ENCODE measurements around the gene NUCB1. TPM values are rescaled to one million over a fixed set of nuclear protein-coding genes. Genes with fewer than 3 reads are reported as not detected.
A peak's percentile ranks its signal among the peaks of the same experiment; 100 is the strongest.
"Not testable (repeated sequence)": the region's sequence is repeated elsewhere in the genome, so short reads cannot be mapped to it uniquely, and the experiment has no call there.

NUCB1 gene
- total RNA-seq, 2 experiments from 2014 or later: 102 to 114 TPM

GRCh38 chr19:48867123-48867745 lies 32.9 kb upstream of the NUCB1 start:
- H3K4me1 Mint-ChIP-seq (ENCODE audit: low read depth): peaks cover 12% of the 10 kb centered on the region
- ChIA-PET CTCF (interaction anchor here (1.0 kb wide), 1 partner anchor 103 kb away, joined by 3 read pairs; no protein-coding TSS in a partner anchor), POLR2A (no interaction called here)
- DNase-seq (no peak), ATAC-seq (no peak)
- intact Hi-C loops (cut with micrococcal nuclease): no loop called here
- no peaks in the 10 kb centered on the region for H3K9me3 Mint-ChIP-seq
- H3K27me3 Mint-ChIP-seq: peaks cover 2% of the 10 kb centered on the region
- no peak overlapping the region for H3K4me3 Mint-ChIP-seq
- TF ChIP-seq CTCF (IDR thresholded peaks at IDR 0.05): no peak
- H3K36me3 Mint-ChIP-seq (ENCODE audit: low read depth): peaks cover under 1% of the 10 kb centered on the region
- H3K27ac Mint-ChIP-seq: no peak overlapping the region

DNA sequence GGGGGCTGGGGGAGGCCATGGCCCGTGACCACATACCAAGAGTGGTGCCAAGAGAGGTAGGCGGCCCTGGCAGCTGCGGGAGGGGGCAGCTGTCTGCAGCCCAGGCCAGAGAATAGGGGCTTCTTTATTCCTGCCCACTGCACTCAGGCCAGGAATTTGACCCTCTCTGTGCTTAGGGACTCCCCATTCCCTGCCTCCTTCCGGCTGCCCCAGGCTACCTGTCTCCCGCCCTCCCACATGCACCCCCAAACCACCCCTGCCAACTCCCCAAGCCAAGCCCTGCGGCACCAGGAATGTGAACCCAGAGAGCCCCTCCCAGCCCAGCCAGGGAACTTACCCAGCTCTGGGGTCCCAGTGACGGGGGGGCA lies 32.4 kb upstream of the NUCB1 start:
- no peak for TF ChIP-seq CTCF (IDR thresholded peaks at IDR 0.05)
- H3K4me1 Mint-ChIP-seq (ENCODE audit: low read depth): peaks cover 12% of the 10 kb centered on the region
- H3K27me3 Mint-ChIP-seq: peaks cover 2% of the 10 kb centered on the region
- H3K36me3 Mint-ChIP-seq (ENCODE audit: low read depth): peaks cover 3% of the 10 kb centered on the region
- no peak overlapping the region for H3K4me3 Mint-ChIP-seq
- no peak overlapping the region for H3K27ac Mint-ChIP-seq
- ATAC-seq (no peak), DNase-seq (no peak)
- intact Hi-C loops (cut with micrococcal nuclease): no loop called here
- no peaks in the 10 kb centered on the region for H3K9me3 Mint-ChIP-seq
- ChIA-PET POLR2A (interaction anchor here (0.7 kb wide), 1 partner anchor 93 kb away, joined by 3 read pairs; no protein-coding TSS in a partner anchor), CTCF (interaction anchor here (1.0 kb wide), 1 partner anchor 103 kb away, joined by 3 read pairs; no protein-coding TSS in a partner anchor)

DNA sequence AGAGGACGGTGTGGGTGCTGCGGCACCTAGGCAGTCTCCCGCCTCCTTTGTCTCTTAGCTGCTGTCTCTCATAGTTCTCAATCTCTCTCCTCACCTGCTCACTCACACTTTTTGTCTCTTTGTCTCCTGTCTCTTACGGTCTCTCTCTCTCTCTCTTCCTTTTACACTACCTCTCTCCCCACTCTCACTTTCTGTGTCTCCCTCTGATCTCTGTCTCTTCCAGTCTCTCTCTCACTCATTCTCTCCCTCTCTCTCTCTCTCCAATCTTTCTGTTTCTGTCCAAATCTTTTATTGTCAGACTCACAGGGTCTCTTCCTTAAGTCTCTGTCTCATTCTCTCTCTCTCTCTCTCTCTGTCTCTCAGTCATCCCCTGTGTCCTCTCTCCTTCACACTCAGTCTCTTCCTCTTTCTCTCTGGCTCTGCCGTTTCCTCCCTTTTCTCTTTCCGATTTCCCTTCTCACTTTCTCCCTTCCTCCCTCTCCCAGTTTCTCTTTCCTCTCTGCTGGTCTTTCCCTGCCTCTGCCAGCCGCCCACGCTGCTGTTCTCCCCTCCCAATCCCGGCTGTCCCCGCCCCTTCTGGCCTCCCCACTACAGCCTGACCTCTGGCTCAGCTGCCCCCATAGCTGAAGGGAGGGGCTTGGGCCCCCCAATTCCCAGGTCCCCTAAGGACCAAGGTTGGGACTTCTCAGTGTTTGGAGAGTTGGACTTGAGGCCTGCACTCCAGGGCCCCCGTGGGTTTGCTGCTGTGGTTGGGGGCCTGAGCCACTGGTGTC lies 31.8 kb upstream of the NUCB1 start, which contains the start of gene PLEKHA4:
Gene PLEKHA4, minus strand, starts transcription at position 504 of the 773 bp plus-strand sequence. CDS start 997 bp downstream, outside the sequence.
- no peak for DNase-seq
- H3K4me3 Mint-ChIP-seq: no peak within 1 kb of the TSS

DNA sequence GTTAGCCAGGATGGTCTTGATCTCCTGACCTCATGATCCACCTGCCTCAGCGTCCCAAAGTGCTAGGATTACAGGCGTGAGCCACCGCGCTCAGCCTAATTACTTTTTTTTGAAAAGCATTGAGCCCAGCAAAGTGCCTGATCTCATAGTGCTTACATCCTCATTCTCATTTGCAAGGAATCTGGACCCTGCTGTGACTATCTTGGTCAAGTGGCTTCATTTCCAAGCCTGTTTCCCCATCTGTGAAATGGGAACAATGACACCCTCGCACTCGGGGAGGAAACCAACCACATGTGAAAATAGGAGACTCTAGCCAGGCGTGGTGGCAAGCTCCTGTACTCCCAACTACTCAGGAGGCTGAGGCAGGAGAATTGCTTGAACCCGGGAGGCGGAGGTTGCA lies 30.1 kb upstream of the NUCB1 start:
- ChIA-PET CTCF (no interaction called here), POLR2A (no interaction called here)
- no peak for ATAC-seq

More for the DNA sequence above, 31.8 kb upstream of the NUCB1 start, which contains the start of gene PLEKHA4:
- peak within 1 kb of the TSS; percentile 55 for H3K27ac Mint-ChIP-seq
- CTCF ChIA-PET: interaction anchor here (1.0 to 1.1 kb wide), 2 partner anchors 26 to 102 kb away, joined by 3 read pairs; no protein-coding TSS in a partner anchor
- peaks cover 2% of the 10 kb centered on the region for H3K27me3 Mint-ChIP-seq
- H3K9me3 Mint-ChIP-seq: no peaks in the 10 kb centered on the region
- no peak for ATAC-seq
- no peak for TF ChIP-seq CTCF (IDR thresholded peaks at IDR 0.05)
- peaks cover 7% of the 10 kb centered on the region for H3K36me3 Mint-ChIP-seq (ENCODE audit: low read depth)
- intact Hi-C loops (cut with micrococcal nuclease): no loop called here
- H3K4me1 Mint-ChIP-seq (ENCODE audit: low read depth): peaks cover 13% of the 10 kb centered on the region
- POLR2A ChIA-PET: interaction anchor here (0.7 kb wide), 1 partner anchor 92 kb away, joined by 3 read pairs; no protein-coding TSS in a partner anchor

GRCh38 chr19:48871471-48872181 lies 28.5 kb upstream of the NUCB1 start:
- ChIA-PET CTCF (interaction anchor here (0.9 to 2.1 kb wide), 5 partner anchors 25 to 122 kb away, joined by 3 to 9 read pairs (median 4); partner anchors contain the start of genes GYS1 and RUVBL2), POLR2A (interaction anchor here (0.9 to 5.1 kb wide), 6 partner anchors 35 to 226 kb away, joined by 4 to 53 read pairs (median 7); partner anchors contain the start of genes CA11, FTL and HSD17B14)
- not testable (repeated sequence) for H3K27me3 Mint-ChIP-seq, ATAC-seq, H3K9me3 Mint-ChIP-seq, DNase-seq
- H3K4me3 Mint-ChIP-seq: peak overlapping the region; percentile 99
- peaks cover 40% of the 10 kb centered on the region for H3K4me1 Mint-ChIP-seq (ENCODE audit: low read depth)
- peaks cover 39% of the 10 kb centered on the region for H3K36me3 Mint-ChIP-seq (ENCODE audit: low read depth)
- intact Hi-C loops (cut with micrococcal nuclease): loop anchor here (10.0 kb wide), 2 partner anchors 93 to 237 kb away; partner anchors contain the start of genes DBP and FTL
- peak overlapping the region; percentile 100 for H3K27ac Mint-ChIP-seq

More for the DNA sequence above, 30.1 kb upstream of the NUCB1 start:
- Mint-ChIP-seq H3K4me3 (no peak overlapping the region), H3K9me3 (no peaks in the 10 kb centered on the region), H3K27me3 (peaks cover 2% of the 10 kb centered on the region), H3K4me1 (ENCODE audit: low read depth) (peaks cover 27% of the 10 kb centered on the region), H3K36me3 (ENCODE audit: low read depth) (peaks cover 25% of the 10 kb centered on the region), H3K27ac (no peak overlapping the region)
- intact Hi-C loops (cut with micrococcal nuclease): loop anchor here (10.0 kb wide), 2 partner anchors 95 to 235 kb away; partner anchors contain the start of genes DBP and FTL
- no peak for DNase-seq
- TF ChIP-seq CTCF (IDR thresholded peaks at IDR 0.05): no peak
